ENCODE results near the gene ZNF197.
"Not testable (repeated sequence)": the region's sequence is repeated elsewhere in the genome, so short reads cannot be mapped to it uniquely, and the experiment has no call there.

The ZNF197 gene

DNA sequence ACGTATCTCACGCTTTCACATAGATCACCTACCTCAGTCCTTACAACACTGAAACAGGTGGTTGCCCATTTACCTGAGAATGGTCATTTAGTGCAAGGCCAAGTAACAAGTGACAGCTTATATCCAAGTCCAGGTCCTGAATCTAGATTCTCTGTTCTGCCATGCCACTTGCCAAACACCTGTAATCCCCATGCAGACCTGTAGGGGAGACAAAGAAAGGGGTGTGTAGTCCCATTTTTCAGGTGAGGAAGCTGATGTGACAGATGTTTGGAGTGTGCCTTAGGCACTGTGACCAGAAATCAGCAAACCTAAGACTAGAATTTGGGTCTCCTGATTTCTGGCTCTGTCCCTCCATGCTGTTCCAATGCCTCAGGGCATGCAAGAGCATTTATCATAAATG is 36.4 kb downstream of the ZNF197 start:
- no peak for DNase-seq (ENCODE audit: low spot score)

DNA sequence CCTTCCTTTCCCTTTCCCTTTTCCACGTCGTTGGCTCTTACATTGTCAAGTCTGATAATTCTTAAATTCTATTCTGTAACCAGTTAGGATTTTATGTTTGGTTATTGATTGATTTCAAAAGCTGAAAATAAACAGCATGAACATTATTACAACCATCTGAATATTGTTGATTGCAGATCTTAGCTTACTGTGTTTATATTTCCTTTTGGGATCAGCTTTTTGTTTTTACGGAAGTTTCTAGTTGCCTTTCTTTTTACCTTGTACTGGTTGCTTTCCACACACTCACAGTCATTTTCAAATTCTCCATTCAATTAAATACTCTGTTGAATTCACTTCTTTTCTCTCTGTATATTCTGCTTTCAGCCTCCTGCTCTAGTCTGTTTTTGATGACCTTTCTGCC is 40.3 kb downstream of the ZNF197 start:
- DNase-seq (ENCODE audit: low spot score): no peak

DNA sequence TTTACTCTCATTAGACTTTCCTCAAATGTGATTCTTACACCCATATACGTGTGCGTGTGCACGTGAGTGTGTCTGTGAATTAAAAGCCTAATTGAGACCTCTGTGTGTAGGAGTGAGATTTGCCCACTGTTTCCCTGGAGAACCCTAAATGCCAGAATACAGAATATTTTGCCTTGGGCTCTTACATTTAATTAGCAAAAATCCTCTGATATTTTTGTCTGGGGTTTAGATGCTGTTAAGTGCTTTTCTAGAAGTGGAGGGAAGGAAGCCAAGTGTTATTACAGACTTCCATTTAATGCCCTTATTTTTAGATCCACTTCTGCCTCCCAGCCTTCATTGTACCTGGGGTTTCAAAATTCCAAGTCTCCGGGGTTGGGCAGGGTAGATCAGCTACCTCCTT is 41.5 kb downstream of the ZNF197 start:
- DNase-seq (ENCODE audit: low spot score): no peak

DNA sequence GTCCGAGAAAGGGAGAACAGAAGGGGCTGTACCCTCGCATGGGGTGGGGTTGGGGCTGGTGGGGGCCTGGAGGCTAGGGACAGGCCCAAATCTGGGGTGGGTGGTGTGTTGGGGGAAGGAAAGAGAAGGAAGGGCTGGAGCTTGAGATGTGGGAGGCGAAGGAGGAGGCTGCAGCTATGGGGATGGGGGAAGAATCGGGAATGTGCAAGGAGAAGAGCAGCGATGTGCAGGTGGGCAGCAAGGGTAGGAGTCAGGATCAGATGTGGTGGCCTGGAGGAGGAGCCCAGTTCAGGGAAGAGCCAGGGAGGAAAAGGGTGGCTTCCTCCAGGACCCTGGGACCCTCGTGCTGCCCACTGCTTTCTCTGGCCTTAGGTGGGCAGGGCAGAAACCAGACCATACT is 44.9 kb downstream of the ZNF197 start:
- DNase-seq (ENCODE audit: low spot score): no peak

DNA sequence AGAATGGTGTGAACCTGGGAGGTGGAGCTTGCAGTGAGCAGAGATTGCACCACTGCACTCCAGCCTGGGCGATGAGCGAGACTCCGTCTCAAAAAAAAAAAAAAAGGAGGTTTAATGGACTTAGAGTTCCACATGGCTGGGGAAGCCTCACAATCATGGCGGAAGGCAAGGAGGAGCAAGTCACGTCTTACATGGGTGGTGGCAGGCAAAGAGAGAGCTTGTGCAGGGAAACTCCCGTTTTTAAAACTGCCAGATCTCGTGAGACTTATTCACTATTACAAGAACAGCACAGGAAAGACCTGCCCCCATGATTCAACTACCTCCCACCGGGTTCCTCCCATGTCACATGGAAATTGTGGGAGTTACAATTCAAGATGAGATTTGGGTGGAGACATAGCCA is 48.6 kb downstream of the ZNF197 start:
- not testable (repeated sequence) for DNase-seq (ENCODE audit: low spot score)

DNA sequence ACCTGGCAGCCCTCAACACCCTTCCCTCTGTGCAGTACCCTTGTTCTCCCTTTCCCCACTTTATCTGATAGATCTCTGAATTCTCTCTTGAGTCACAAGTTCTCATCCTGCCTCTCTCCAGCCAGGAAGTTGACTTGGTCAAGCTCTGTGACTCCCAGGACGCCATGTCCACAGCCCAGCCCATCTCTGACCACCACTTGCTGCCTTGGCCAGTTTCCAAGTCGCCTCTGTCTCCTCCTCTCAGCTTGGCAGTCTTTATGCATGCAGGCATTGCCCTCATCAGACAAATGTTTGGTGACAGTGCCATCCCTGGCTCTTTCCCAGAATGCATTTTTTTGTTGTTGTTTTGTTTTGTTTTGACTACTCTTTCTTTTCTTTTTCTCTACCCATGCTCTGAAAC is 49.4 kb downstream of the ZNF197 start:
- DNase-seq (ENCODE audit: low spot score): no peak

DNA sequence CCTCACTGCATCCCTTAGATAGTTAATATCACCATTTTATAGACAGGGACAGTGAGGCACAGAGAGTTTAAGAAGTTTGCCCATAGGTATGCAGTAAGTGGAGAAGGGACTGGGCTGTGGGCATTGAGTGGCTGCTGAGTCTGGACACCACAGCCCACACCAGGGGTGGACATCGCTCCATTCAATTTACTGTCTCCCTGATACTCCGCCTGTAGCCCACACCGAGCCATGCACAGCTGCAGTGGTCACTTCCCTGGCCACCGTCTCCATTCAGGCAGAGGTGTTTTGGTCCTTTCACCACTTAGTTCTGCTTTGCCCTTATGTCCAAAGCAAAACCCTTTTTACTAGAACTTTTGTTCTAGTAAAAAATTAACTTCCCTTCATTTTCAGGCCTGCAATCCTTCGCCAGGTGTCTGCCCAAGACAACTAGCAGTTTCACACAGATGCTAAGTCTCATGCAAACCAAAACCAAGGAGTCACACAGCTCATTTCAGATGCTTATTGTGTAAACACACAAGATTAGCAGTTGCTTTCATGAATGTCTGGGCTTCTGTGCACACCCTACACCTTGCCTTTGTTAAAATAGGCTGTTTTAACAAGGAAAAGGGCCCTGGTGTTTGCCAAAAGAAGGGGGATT is 53.8 kb downstream of the ZNF197 start:
- no peak for DNase-seq (ENCODE audit: low spot score)

DNA sequence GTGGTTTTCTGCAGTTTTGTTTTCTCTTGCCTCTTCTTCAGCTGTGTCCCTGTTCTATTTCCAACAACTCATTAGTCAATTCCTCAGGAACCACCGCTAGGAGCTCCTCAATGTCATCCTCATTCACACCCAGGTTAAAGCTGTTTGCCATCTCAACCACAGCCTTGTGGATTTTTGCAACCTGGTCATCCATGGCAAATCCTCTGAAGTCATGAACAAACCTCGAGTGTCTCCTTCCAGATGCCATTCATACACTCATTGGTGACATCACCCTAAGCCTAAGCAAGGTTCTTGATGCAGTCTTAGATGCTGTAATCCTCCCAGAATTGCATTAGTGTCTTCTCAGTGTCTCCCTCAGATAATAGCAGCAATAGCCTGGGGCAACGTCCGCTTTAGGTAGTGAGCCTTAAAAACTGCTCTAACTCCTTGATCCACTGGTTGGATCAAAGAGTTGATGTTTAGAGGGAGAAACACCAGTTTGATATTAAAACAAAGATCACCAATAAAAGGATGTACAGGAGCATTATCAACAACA is 56.2 kb downstream of the ZNF197 start:
- DNase-seq (ENCODE audit: low spot score): no peak

DNA sequence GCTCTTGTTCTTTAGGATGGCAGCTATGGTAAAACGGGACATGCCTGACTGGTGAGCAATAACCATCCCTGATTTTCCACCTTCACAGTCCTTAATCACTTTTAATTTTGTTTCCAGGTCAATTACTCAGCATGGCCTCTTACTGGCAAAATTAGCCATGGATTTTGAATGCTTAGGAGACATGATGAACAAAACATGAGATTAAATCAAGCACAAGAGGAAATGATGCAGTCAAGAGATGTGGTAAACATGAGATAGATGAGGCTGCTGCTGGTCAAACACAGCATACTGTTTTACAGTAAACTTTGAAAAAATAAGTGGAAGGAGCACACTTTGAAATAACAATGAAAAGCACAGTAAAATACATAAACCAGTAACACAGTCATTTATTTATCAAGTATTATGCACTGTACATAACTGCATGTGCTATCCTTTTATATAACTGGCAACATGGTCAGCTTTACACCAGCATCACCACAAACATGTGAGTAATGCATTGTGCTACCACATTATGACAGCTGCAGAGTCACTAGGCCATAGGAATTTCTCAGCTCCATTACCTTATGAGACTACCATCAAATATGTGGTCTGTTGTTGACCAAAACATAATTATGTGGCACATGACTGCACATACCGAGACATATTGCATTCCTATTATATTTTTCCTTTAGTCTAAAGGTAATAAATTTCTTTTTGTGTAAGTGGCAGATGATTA is 57.5 kb downstream of the ZNF197 start:
- DNase-seq (ENCODE audit: low spot score): no peak

DNA sequence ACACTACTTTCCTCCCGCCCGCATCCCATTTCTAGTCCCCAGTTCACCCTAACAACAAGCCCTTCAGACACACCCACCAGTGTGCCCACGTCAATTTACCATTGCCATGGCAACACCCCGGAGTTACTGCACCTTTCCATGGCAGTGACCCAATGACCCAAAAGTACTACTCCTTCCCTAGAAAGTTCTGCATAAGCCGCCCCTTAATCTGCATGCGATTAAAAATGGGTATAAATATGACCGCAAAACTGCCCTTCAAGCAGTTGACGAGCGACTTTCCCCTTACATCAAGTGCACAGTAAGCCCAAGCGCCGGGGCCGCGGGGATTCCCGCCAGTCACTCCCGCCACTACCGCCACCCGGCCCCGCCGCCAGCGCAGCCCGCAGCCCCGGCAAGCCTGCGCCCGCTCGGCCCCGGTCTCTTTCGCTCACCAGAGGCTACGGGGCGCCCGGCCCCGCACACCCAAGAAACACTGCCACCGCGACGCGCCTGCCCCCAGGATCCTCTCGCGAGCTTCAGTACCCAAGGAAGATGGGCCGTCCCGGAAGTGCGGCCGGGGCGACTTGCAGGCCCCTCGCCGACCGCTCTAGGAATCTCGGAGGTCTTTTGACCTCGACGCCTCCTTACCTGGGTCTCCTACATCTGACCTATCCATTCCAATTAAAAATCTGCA is 60.4 kb downstream of the ZNF197 start:
- DNase-seq (ENCODE audit: low spot score): no peak

DNA sequence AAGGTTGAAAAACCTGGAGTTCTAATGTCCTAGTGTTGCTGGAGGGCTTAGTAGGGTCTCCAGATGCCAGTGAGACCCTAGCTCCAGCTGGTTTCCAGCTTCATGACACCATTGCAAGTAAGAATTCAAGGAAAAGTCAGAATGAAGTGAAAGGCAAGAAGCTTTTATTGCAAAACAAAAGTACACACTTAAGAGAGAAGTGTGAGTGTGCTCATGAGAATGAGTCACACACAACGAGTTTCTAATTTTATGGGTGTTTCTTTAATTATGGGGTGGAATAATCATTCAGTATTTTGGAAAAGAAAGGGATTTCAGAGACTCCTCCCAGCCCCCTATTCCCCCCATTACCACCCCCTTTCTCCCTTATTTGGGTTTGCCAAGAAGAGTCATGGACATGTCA is 63.1 kb downstream of the ZNF197 start:
- no peak for DNase-seq (ENCODE audit: low spot score)

Measured in HuH-7 (cell line).